Measurements from ENCODE around the gene OVCA2. TPM values are rescaled to one million over a fixed set of nuclear protein-coding genes. Genes with fewer than 3 reads are reported as not detected.

OVCA2 gene
- total RNA-seq, 1 experiment from 2014 or later: 42.5 TPM

GRCh38 chr17:2086306-2086705 is 44.5 kb downstream of the OVCA2 start:
- no peaks in the 10 kb centered on the region for H3K36me3 ChIP-seq (ENCODE audit: control insufficient read depth, insufficient read depth, low read length)
- ChIA-PET POLR2A (no interaction called here), CTCF (no interaction called here)
- H3K27me3 ChIP-seq (ENCODE audit: control insufficient read depth, insufficient read depth, low read length): no peaks in the 10 kb centered on the region
- TF ChIP-seq SIN3A (IDR thresholded peaks at IDR 0.05; ENCODE audit: borderline replicate concordance, insufficient read depth, low read depth, low read length) (no peak), TCF7L2 (IDR thresholded peaks at IDR 0.05; ENCODE audit: low read depth, low read length) (no peak), POLR2AphosphoS5 (IDR thresholded peaks at IDR 0.05; ENCODE audit: low read depth, low read length) (no peak), CTCF (IDR thresholded peaks at IDR 0.05) (no peak)
- TF ChIP-seq, protein P1, sequence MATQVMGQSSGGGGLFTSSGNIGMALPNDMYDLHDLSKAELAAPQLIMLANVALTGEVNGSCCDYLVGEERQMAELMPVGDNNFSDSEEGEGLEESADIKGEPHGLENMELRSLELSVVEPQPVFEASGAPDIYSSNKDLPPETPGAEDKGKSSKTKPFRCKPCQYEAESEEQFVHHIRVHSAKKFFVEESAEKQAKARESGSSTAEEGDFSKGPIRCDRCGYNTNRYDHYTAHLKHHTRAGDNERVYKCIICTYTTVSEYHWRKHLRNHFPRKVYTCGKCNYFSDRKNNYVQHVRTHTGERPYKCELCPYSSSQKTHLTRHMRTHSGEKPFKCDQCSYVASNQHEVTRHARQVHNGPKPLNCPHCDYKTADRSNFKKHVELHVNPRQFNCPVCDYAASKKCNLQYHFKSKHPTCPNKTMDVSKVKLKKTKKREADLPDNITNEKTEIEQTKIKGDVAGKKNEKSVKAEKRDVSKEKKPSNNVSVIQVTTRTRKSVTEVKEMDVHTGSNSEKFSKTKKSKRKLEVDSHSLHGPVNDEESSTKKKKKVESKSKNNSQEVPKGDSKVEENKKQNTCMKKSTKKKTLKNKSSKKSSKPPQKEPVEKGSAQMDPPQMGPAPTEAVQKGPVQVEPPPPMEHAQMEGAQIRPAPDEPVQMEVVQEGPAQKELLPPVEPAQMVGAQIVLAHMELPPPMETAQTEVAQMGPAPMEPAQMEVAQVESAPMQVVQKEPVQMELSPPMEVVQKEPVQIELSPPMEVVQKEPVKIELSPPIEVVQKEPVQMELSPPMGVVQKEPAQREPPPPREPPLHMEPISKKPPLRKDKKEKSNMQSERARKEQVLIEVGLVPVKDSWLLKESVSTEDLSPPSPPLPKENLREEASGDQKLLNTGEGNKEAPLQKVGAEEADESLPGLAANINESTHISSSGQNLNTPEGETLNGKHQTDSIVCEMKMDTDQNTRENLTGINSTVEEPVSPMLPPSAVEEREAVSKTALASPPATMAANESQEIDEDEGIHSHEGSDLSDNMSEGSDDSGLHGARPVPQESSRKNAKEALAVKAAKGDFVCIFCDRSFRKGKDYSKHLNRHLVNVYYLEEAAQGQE (IDR thresholded peaks at IDR 0.05; ENCODE audit: insufficient read depth in 1 of 2, low read depth in 2 of 2, low read length in 1 of 2): no peak
- no peak overlapping the region for H3K4me3 ChIP-seq (ENCODE audit: low read depth in 2 of 2, low read length in 2 of 2)
- DNase-seq (ENCODE audit: low read depth, low spot score) (no peak), ATAC-seq (no peak)
- intact Hi-C loops (cut with micrococcal nuclease; ENCODE audit: unreplicated experiment): no loop called here
- no peak overlapping the region for H3K27ac ChIP-seq (ENCODE audit: low read length)
- peaks cover 3% of the 10 kb centered on the region; the same call in 1 of the 2 replicates for H3K4me1 ChIP-seq (ENCODE audit: control insufficient read depth, insufficient read depth, low read length)
- H3K9me3 ChIP-seq (ENCODE audit: control insufficient read depth, insufficient read depth, low read depth, low read length): no peaks in the 10 kb centered on the region
- in situ Hi-C loops (cut with HindIII; ENCODE audit: low pct_unique_long_range_greater_than_20kb, low sequenced_read_pairs): no loop called here
- BruUV-seq (replicated peaks): no TSS peak

GRCh38 chr17:2087597-2088211 is 45.9 kb downstream of the OVCA2 start:
- H3K36me3 ChIP-seq (ENCODE audit: control insufficient read depth, insufficient read depth, low read length): no peaks in the 10 kb centered on the region
- CTCF ChIA-PET: no interaction called here
- intact Hi-C loops (cut with micrococcal nuclease; ENCODE audit: unreplicated experiment) (no loop called here), in situ Hi-C loops (cut with HindIII; ENCODE audit: low pct_unique_long_range_greater_than_20kb, low sequenced_read_pairs) (no loop called here)
- POLR2A ChIA-PET: no interaction called here
- no TSS peak for BruUV-seq (replicated peaks)
- no peaks in the 10 kb centered on the region for H3K9me3 ChIP-seq (ENCODE audit: control insufficient read depth, insufficient read depth, low read depth, low read length)
- ATAC-seq (no peak), DNase-seq (ENCODE audit: low read depth, low spot score) (no peak)
- H3K4me3 ChIP-seq (ENCODE audit: low read depth in 2 of 2, low read length in 2 of 2): no peak overlapping the region
- H3K4me1 ChIP-seq (ENCODE audit: control insufficient read depth, insufficient read depth, low read length): peaks cover 3% of the 10 kb centered on the region; the same call in 1 of the 2 replicates
- TF ChIP-seq TCF7L2 (IDR thresholded peaks at IDR 0.05; ENCODE audit: low read depth, low read length) (no peak), CTCF (IDR thresholded peaks at IDR 0.05) (no peak), SIN3A (IDR thresholded peaks at IDR 0.05; ENCODE audit: borderline replicate concordance, insufficient read depth, low read depth, low read length) (no peak), POLR2AphosphoS5 (IDR thresholded peaks at IDR 0.05; ENCODE audit: low read depth, low read length) (no peak)
- TF ChIP-seq, protein P1 (IDR thresholded peaks at IDR 0.05; ENCODE audit: insufficient read depth in 1 of 2, low read depth in 2 of 2, low read length in 1 of 2): no peak
- H3K27me3 ChIP-seq (ENCODE audit: control insufficient read depth, insufficient read depth, low read length): no peaks in the 10 kb centered on the region
- H3K27ac ChIP-seq (ENCODE audit: low read length): no peak overlapping the region
